GM21717 (cell line): ENCODE data around the gene POMC.
"Not testable (repeated sequence)": the region's sequence is repeated elsewhere in the genome, so short reads cannot be mapped to it uniquely, and the experiment has no call there.

ENCODE experiments used
- ATAC-seq: cut with Tn5 transposase; IDR thresholded peaks from one replicate; pipeline ENCODE4 v1.9.1; 2021; ENCODE audit warnings: mild to moderate bottlenecking, moderate library complexity; ENCODE audit not compliant: unreplicated experiment

POMC gene

GRCh38 chr2:25177211-25177611 is 8.8 kb upstream of the POMC start:
- ATAC-seq = no peak

GRCh38 chr2:25176541-25177181 is 8.3 kb upstream of the POMC start:
- ATAC-seq = no peak

- ATAC-seq = no peak
These were observed 7.8 kb upstream of the POMC start for GRCh38 chr2:25176138-25176537.

GRCh38 chr2:25174192-25174861 is 5.9 kb upstream of the POMC start:
- no peak for ATAC-seq

GRCh38 chr2:25173719-25174118 is 5.3 kb upstream of the POMC start:
- no peak for ATAC-seq

- ATAC-seq = no peak
These were observed 2.5 kb upstream of the POMC start for GRCh38 chr2:25170888-25171287.

- ATAC-seq = no peak
These were observed 692 bp upstream of the POMC start for GRCh38 chr2:25169073-25169470.

GRCh38 chr2:25165992-25166875 is 2.1 kb downstream of the POMC start:
- ATAC-seq = peak; percentile 78

- no peak for ATAC-seq
These were observed 3.8 kb downstream of the POMC start for GRCh38 chr2:25164561-25164960.

GRCh38 chr2:25162061-25162460 is 6.3 kb downstream of the POMC start:
- not testable (repeated sequence) for ATAC-seq

- no peak for ATAC-seq
These were observed 7.2 kb downstream of the POMC start for GRCh38 chr2:25161055-25161781.

- no peak for ATAC-seq
These were observed 8.0 kb downstream of the POMC start for GRCh38 chr2:25160376-25160775.

- ATAC-seq = no peak
These were observed 8.4 kb downstream of the POMC start for GRCh38 chr2:25159949-25160348.

- ATAC-seq = no peak
These were observed 10.1 kb downstream of the POMC start for GRCh38 chr2:25158096-25158852.

GRCh38 chr2:25155401-25155800 is 13.0 kb downstream of the POMC start:
- ATAC-seq = no peak

GRCh38 chr2:25151718-25152117 is 16.7 kb downstream of the POMC start:
- ATAC-seq = no peak

GRCh38 chr2:25150993-25151392 is 17.4 kb downstream of the POMC start:
- not testable (repeated sequence) for ATAC-seq

- ATAC-seq = no peak
These were observed 18.7 kb downstream of the POMC start for GRCh38 chr2:25149646-25150045.

GRCh38 chr2:25146896-25147295 is 21.5 kb downstream of the POMC start:
- no peak for ATAC-seq

- no peak for ATAC-seq
These were observed 22.6 kb downstream of the POMC start for GRCh38 chr2:25145803-25146202.
